Panc1 (cell line): ENCODE measurements around the gene SIAH3. TPM values are rescaled to one million over a fixed set of nuclear protein-coding genes. Genes with fewer than 3 reads are reported as not detected.

ENCODE experiments used
- ATAC-seq: fragments of 200-7000 bp; cut with Tn5 transposase; 2 replicates; pipeline ENCODE4 v1.9.1; 2020; ENCODE audit warnings: mild to moderate bottlenecking, moderate library complexity
- BruUV-seq: library from RNA; stranded (reverse); fragments of 400-500 nt; replicated peaks from 2 replicates; lab custom pipeline; 2021; lab: Mats Ljungman, UMichigan
- CTCF ChIA-PET: fragments of 300-600 bp; sonication (Branson Sonifier 250); formaldehyde crosslinking; loops from one replicate; lab custom pipeline; 2022; ENCODE audit warnings: antibody characterized with exemption; lab: Charles Lee
- POLR2A ChIA-PET: fragments of 300-600 bp; sonication (Branson Sonifier 250); formaldehyde crosslinking; loops from one replicate; lab custom pipeline; 2022; ENCODE audit warnings: antibody characterized with exemption; lab: Charles Lee
- DNase-seq: peaks from one replicate; pipeline ENCODE4 v3.0.0-alpha.2; 2010; ENCODE audit warnings: low read depth, low spot score
- H3K27ac ChIP-seq: 2 replicates; pipeline ENCODE4 v1.5.1; 2011; ENCODE audit warnings: mild to moderate bottlenecking, low read length, inconsistent platforms
- H3K27me3 ChIP-seq: fragments of 200-500 bp; sonication (Bioruptor generic); 2 replicates; pipeline ENCODE4 v1.6.0; 2014; ENCODE audit warnings: low read length, inconsistent platforms; ENCODE audit not compliant: control insufficient read depth, insufficient read depth
- H3K36me3 ChIP-seq: fragments of 200-500 bp; sonication (Bioruptor generic); 2 replicates; pipeline ENCODE4 v1.5.1; 2014; ENCODE audit warnings: inconsistent platforms, mild to moderate bottlenecking, low read length, moderate library complexity; ENCODE audit not compliant: control insufficient read depth, insufficient read depth
- H3K4me1 ChIP-seq: 2 replicates; pipeline ENCODE4 v1.5.1; 2011; ENCODE audit warnings: inconsistent platforms, mild to moderate bottlenecking, low read length, moderate library complexity; ENCODE audit not compliant: control insufficient read depth, insufficient read depth
- H3K4me3 ChIP-seq, 2 experiments: 2 replicates each; pipeline ENCODE4 v1.5.1; 2011 to 2012; ENCODE audit warnings: low read depth in 2 of 2, low read length in 2 of 2, mild to moderate bottlenecking in 2 of 2, inconsistent platforms in 1 of 2, moderate library complexity in 1 of 2
- H3K9me3 ChIP-seq: fragments of 200-500 bp; sonication (Bioruptor generic); 2 replicates; pipeline ENCODE4 v1.5.1; 2014; ENCODE audit warnings: low read depth, mild to moderate bottlenecking, inconsistent platforms, low read length, moderate library complexity; ENCODE audit not compliant: control insufficient read depth, insufficient read depth
- POLR2AphosphoS5 ChIP-seq: IDR thresholded peaks from 2 replicates; pipeline ENCODE4 v1.6.1; 2012; ENCODE audit warnings: mild to moderate bottlenecking, low read depth, low read length, moderate library complexity
- SIN3A ChIP-seq: IDR thresholded peaks from 2 replicates; pipeline ENCODE4 v1.6.1; 2012; ENCODE audit warnings: low read depth, mild to moderate bottlenecking, low read length, moderate library complexity, borderline replicate concordance; ENCODE audit not compliant: insufficient read depth
- TCF7L2 ChIP-seq: IDR thresholded peaks from 2 replicates; pipeline ENCODE4 v1.6.1; 2011; ENCODE audit warnings: mild to moderate bottlenecking, low read depth, low read length, inconsistent platforms
- in situ Hi-C: cut with HindIII; loops from 2 replicates; pipeline ENCODE4 v1.10.0; 2016; ENCODE audit warnings: low sequenced_read_pairs, low pct_unique_long_range_greater_than_20kb
- intact Hi-C: fragments of 100-400 bp; cut with micrococcal nuclease; formaldehyde crosslinking; loops from one replicate; pipeline ENCODE4 v1.10.0; 2022; ENCODE audit not compliant: unreplicated experiment
- total RNA-seq: library from RNA; stranded (reverse); gene quantifications from one replicate; pipeline ENCODE4 v1.2.1, GENCODE V29; 2021; ENCODE audit not compliant: unreplicated experiment
- TF ChIP-seq, protein P1 (sequence below): fragments of 450-650 bp; IDR thresholded peaks from 2 replicates; pipeline ENCODE4 v1.5.1; 2017; ENCODE audit warnings: mild to moderate bottlenecking
- TF ChIP-seq, protein P2 (sequence below), 2 experiments: IDR thresholded peaks; 2 replicates each; pipeline ENCODE4 v1.6.1; 2011 to 2012; ENCODE audit warnings: low read depth in 2 of 2, control low read depth in 1 of 2, low read length in 1 of 2, mild to moderate bottlenecking in 1 of 2, moderate library complexity in 1 of 2; ENCODE audit not compliant: insufficient read depth in 1 of 2

The SIAH3 gene
- total RNA-seq, 1 experiment from 2014 or later = not detected

DNA sequence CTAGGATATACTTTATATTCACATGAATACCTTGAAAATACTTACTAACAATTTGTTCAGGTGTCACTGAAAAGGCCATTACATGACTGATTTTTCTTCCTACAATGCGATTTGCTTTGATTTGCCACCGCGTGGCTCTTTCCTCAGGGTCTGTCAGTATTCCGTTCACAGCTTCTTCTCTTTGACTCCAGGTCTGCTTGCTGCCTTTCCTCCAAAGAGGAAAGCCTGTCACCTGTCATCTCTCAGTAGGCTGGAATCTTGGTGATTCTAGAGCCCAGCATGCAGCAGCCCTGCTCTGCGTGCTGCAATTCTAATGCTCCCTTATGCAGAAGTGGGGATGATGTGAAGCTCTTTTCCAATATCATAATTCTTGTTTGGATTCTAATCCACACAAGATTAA is 33.6 kb upstream of the SIAH3 start:
- no peak overlapping the region for H3K27ac ChIP-seq
- intact Hi-C loops (no loop called here), in situ Hi-C loops (no loop called here)
- ChIA-PET CTCF (no interaction called here), POLR2A (no interaction called here)
- BruUV-seq = no TSS peak
- 0 out of 2 replicates have a peak, but pooled peaks cover 2% of the 10 kb centered on the region for H3K27me3 ChIP-seq
- H3K36me3 ChIP-seq = no peaks in the 10 kb centered on the region
- TF ChIP-seq, protein P1, sequence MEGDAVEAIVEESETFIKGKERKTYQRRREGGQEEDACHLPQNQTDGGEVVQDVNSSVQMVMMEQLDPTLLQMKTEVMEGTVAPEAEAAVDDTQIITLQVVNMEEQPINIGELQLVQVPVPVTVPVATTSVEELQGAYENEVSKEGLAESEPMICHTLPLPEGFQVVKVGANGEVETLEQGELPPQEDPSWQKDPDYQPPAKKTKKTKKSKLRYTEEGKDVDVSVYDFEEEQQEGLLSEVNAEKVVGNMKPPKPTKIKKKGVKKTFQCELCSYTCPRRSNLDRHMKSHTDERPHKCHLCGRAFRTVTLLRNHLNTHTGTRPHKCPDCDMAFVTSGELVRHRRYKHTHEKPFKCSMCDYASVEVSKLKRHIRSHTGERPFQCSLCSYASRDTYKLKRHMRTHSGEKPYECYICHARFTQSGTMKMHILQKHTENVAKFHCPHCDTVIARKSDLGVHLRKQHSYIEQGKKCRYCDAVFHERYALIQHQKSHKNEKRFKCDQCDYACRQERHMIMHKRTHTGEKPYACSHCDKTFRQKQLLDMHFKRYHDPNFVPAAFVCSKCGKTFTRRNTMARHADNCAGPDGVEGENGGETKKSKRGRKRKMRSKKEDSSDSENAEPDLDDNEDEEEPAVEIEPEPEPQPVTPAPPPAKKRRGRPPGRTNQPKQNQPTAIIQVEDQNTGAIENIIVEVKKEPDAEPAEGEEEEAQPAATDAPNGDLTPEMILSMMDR = no peak
- TF ChIP-seq TCF7L2 = no peak
- no peak for TF ChIP-seq SIN3A
- TF ChIP-seq, protein P2, sequence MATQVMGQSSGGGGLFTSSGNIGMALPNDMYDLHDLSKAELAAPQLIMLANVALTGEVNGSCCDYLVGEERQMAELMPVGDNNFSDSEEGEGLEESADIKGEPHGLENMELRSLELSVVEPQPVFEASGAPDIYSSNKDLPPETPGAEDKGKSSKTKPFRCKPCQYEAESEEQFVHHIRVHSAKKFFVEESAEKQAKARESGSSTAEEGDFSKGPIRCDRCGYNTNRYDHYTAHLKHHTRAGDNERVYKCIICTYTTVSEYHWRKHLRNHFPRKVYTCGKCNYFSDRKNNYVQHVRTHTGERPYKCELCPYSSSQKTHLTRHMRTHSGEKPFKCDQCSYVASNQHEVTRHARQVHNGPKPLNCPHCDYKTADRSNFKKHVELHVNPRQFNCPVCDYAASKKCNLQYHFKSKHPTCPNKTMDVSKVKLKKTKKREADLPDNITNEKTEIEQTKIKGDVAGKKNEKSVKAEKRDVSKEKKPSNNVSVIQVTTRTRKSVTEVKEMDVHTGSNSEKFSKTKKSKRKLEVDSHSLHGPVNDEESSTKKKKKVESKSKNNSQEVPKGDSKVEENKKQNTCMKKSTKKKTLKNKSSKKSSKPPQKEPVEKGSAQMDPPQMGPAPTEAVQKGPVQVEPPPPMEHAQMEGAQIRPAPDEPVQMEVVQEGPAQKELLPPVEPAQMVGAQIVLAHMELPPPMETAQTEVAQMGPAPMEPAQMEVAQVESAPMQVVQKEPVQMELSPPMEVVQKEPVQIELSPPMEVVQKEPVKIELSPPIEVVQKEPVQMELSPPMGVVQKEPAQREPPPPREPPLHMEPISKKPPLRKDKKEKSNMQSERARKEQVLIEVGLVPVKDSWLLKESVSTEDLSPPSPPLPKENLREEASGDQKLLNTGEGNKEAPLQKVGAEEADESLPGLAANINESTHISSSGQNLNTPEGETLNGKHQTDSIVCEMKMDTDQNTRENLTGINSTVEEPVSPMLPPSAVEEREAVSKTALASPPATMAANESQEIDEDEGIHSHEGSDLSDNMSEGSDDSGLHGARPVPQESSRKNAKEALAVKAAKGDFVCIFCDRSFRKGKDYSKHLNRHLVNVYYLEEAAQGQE (IDR thresholded peaks at IDR 0.05; ENCODE audit: insufficient read depth in 1 of 2, low read depth in 2 of 2, low read length in 1 of 2) = no peak
- TF ChIP-seq POLR2AphosphoS5 = no peak
- no peaks in the 10 kb centered on the region for H3K9me3 ChIP-seq
- ATAC-seq (no peak), DNase-seq (no peak)
- H3K4me3 ChIP-seq = no peak overlapping the region
- H3K4me1 ChIP-seq = no peaks in the 10 kb centered on the region

DNA sequence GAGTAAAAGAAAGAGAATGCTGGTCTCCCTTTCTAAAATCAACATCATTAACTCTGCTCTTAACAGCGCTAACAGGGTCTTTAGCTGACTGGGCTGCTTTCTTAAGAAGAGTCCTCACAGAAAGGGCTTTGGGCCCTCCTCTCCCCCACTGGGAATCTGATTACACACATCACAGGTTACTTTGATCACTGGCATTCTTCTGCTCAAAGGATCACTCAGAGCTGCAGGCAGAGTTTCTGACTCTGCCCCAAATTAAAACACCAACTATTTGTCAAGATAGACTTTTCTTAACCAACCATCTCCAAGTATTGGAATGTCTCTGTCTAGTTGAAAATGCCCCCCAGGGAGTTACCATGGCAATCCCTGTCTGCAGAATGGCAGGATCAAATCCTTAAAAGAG is 31.1 kb upstream of the SIAH3 start:
- H3K4me1 ChIP-seq = no peaks in the 10 kb centered on the region
- no peaks in the 10 kb centered on the region for H3K9me3 ChIP-seq
- TF ChIP-seq SIN3A = no peak
- no peak for TF ChIP-seq POLR2AphosphoS5
- TF ChIP-seq, protein P2 (IDR thresholded peaks at IDR 0.05; ENCODE audit: insufficient read depth in 1 of 2, low read depth in 2 of 2, low read length in 1 of 2) = no peak
- no peak for TF ChIP-seq TCF7L2
- TF ChIP-seq, protein P1 = no peak
- ChIA-PET CTCF (no interaction called here), POLR2A (no interaction called here)
- no TSS peak for BruUV-seq
- in situ Hi-C loops = no loop called here
- intact Hi-C loops = no loop called here
- ATAC-seq (no peak), DNase-seq (no peak)
- no peaks in the 10 kb centered on the region for H3K36me3 ChIP-seq
- H3K27me3 ChIP-seq = 0 out of 2 replicates have a peak, but pooled peaks cover 2% of the 10 kb centered on the region
- no peak overlapping the region for H3K4me3 ChIP-seq
- no peak overlapping the region for H3K27ac ChIP-seq
